Stimulated activated naive CD8-positive, alpha-beta T cell treated with anti-CD3 and anti-CD28 coated beads, Interleukin-15, Interleukin-2, amounts not matched to agents 100 ng/mL and 50 ng/mL, for 24 hours (primary cell): ENCODE data around the gene GAPDHS.
A peak's percentile ranks its signal among the peaks of the same experiment; 100 is the strongest.

Source experiments
- H3K27ac Mint-ChIP-seq: one replicate; pipeline ENCODE4 v1.8.0; 2021; ENCODE audit warnings: mild to moderate bottlenecking, mixed read lengths
- H3K27me3 Mint-ChIP-seq: one replicate; pipeline ENCODE4 v1.8.0; 2021; ENCODE audit warnings: mixed read lengths
- H3K36me3 Mint-ChIP-seq: one replicate; pipeline ENCODE4 v1.8.0; 2021; ENCODE audit warnings: low read depth, mixed read lengths
- H3K4me1 Mint-ChIP-seq: one replicate; pipeline ENCODE4 v1.8.0; 2021; ENCODE audit warnings: low read depth, mixed read lengths
- H3K4me3 Mint-ChIP-seq: one replicate; pipeline ENCODE4 v1.8.0; 2021; ENCODE audit warnings: mild to moderate bottlenecking, mixed read lengths
- H3K9me3 Mint-ChIP-seq: one replicate; pipeline ENCODE4 v1.8.0; 2021; ENCODE audit warnings: mixed read lengths

Gene GAPDHS

GRCh38 chr19:35502751-35503150 is 30.5 kb upstream of the GAPDHS start:
- no peaks in the 10 kb centered on the region for H3K36me3 Mint-ChIP-seq
- H3K4me1 Mint-ChIP-seq = no peaks in the 10 kb centered on the region
- H3K27ac Mint-ChIP-seq = no peak overlapping the region
- H3K9me3 Mint-ChIP-seq = no peaks in the 10 kb centered on the region
- H3K4me3 Mint-ChIP-seq = no peak overlapping the region
- peaks cover 13% of the 10 kb centered on the region for H3K27me3 Mint-ChIP-seq

- no peak overlapping the region for H3K27ac Mint-ChIP-seq
- H3K27me3 Mint-ChIP-seq = peaks cover 36% of the 10 kb centered on the region
- peaks cover 13% of the 10 kb centered on the region for H3K4me1 Mint-ChIP-seq
- H3K4me3 Mint-ChIP-seq = no peak overlapping the region
- no peaks in the 10 kb centered on the region for H3K36me3 Mint-ChIP-seq
- H3K9me3 Mint-ChIP-seq = no peaks in the 10 kb centered on the region
Measured at GRCh38 chr19:35506011-35506410, 27.2 kb upstream of the GAPDHS start.

- Mint-ChIP-seq H3K4me3 (no peak overlapping the region), H3K27me3 (peaks cover 33% of the 10 kb centered on the region), H3K27ac (no peak overlapping the region), H3K4me1 (peaks cover 13% of the 10 kb centered on the region), H3K36me3 (no peaks in the 10 kb centered on the region), H3K9me3 (no peaks in the 10 kb centered on the region)
Measured at GRCh38 chr19:35507561-35507960, 25.7 kb upstream of the GAPDHS start.

- no peaks in the 10 kb centered on the region for H3K9me3 Mint-ChIP-seq
- H3K4me1 Mint-ChIP-seq = peaks cover 13% of the 10 kb centered on the region
- no peak overlapping the region for H3K4me3 Mint-ChIP-seq
- no peaks in the 10 kb centered on the region for H3K36me3 Mint-ChIP-seq
- no peak overlapping the region for H3K27ac Mint-ChIP-seq
- peaks cover 38% of the 10 kb centered on the region for H3K27me3 Mint-ChIP-seq
Measured at GRCh38 chr19:35508129-35508528, 25.1 kb upstream of the GAPDHS start.

- H3K27ac Mint-ChIP-seq = no peak overlapping the region
- no peaks in the 10 kb centered on the region for H3K9me3 Mint-ChIP-seq
- no peaks in the 10 kb centered on the region for H3K36me3 Mint-ChIP-seq
- H3K4me1 Mint-ChIP-seq = peaks cover 13% of the 10 kb centered on the region
- H3K4me3 Mint-ChIP-seq = peak overlapping the region; percentile 63
- H3K27me3 Mint-ChIP-seq = peaks cover 42% of the 10 kb centered on the region
Measured at GRCh38 chr19:35509018-35509652, 24.1 kb upstream of the GAPDHS start.

GRCh38 chr19:35509861-35510625 is 23.2 kb upstream of the GAPDHS start:
- H3K9me3 Mint-ChIP-seq = no peaks in the 10 kb centered on the region
- no peaks in the 10 kb centered on the region for H3K36me3 Mint-ChIP-seq
- H3K27me3 Mint-ChIP-seq = peaks cover 45% of the 10 kb centered on the region
- peak overlapping the region; percentile 63 for H3K4me3 Mint-ChIP-seq
- H3K27ac Mint-ChIP-seq = no peak overlapping the region
- H3K4me1 Mint-ChIP-seq = peaks cover 13% of the 10 kb centered on the region

GRCh38 chr19:35510626-35510964 is 22.7 kb upstream of the GAPDHS start:
- Mint-ChIP-seq H3K27ac (no peak overlapping the region), H3K36me3 (no peaks in the 10 kb centered on the region), H3K27me3 (peaks cover 40% of the 10 kb centered on the region), H3K9me3 (no peaks in the 10 kb centered on the region), H3K4me3 (peak overlapping the region; percentile 63), H3K4me1 (peaks cover 13% of the 10 kb centered on the region)

- H3K9me3 Mint-ChIP-seq = no peaks in the 10 kb centered on the region
- H3K27ac Mint-ChIP-seq = no peak overlapping the region
- H3K36me3 Mint-ChIP-seq = no peaks in the 10 kb centered on the region
- H3K27me3 Mint-ChIP-seq = peaks cover 38% of the 10 kb centered on the region
- H3K4me1 Mint-ChIP-seq = peaks cover 13% of the 10 kb centered on the region
- no peak overlapping the region for H3K4me3 Mint-ChIP-seq
Measured at GRCh38 chr19:35511337-35511736, 21.9 kb upstream of the GAPDHS start.

- Mint-ChIP-seq H3K4me3 (no peak overlapping the region), H3K4me1 (peaks cover 13% of the 10 kb centered on the region), H3K9me3 (no peaks in the 10 kb centered on the region), H3K27ac (no peak overlapping the region), H3K36me3 (no peaks in the 10 kb centered on the region), H3K27me3 (peaks cover 46% of the 10 kb centered on the region)
Measured at GRCh38 chr19:35512831-35513627, 20.2 kb upstream of the GAPDHS start.

- Mint-ChIP-seq H3K27me3 (peaks cover 39% of the 10 kb centered on the region), H3K4me3 (no peak within 1 kb of the TSS), H3K9me3 (no peaks in the 10 kb centered on the region), H3K27ac (no peak within 1 kb of the TSS), H3K4me1 (peaks cover 13% of the 10 kb centered on the region), H3K36me3 (no peaks in the 10 kb centered on the region)
Measured at GRCh38 chr19:35513628-35514281, 19.5 kb upstream of the GAPDHS start, which contains the start of gene DMKN. Gene DMKN (minus strand): TSS chr19:35513649. CDS start chr19:35513475, 174 bp downstream.

- Mint-ChIP-seq H3K27me3 (peaks cover 36% of the 10 kb centered on the region), H3K4me1 (peaks cover 11% of the 10 kb centered on the region), H3K36me3 (no peaks in the 10 kb centered on the region), H3K4me3 (no peak overlapping the region), H3K9me3 (no peaks in the 10 kb centered on the region), H3K27ac (no peak overlapping the region)
Measured at GRCh38 chr19:35514282-35514809, 18.9 kb upstream of the GAPDHS start.

GRCh38 chr19:35516310-35516709 is 16.9 kb upstream of the GAPDHS start:
- H3K4me3 Mint-ChIP-seq = no peak overlapping the region
- no peaks in the 10 kb centered on the region for H3K4me1 Mint-ChIP-seq
- H3K9me3 Mint-ChIP-seq = no peaks in the 10 kb centered on the region
- H3K27me3 Mint-ChIP-seq = peaks cover 22% of the 10 kb centered on the region
- H3K36me3 Mint-ChIP-seq = no peaks in the 10 kb centered on the region
- no peak overlapping the region for H3K27ac Mint-ChIP-seq

- Mint-ChIP-seq H3K27me3 (peaks cover 22% of the 10 kb centered on the region), H3K4me3 (no peak overlapping the region), H3K27ac (no peak overlapping the region), H3K9me3 (no peaks in the 10 kb centered on the region), H3K4me1 (no peaks in the 10 kb centered on the region), H3K36me3 (no peaks in the 10 kb centered on the region)
Measured at GRCh38 chr19:35517342-35517741, 15.9 kb upstream of the GAPDHS start.

GRCh38 chr19:35518313-35518712 is 14.9 kb upstream of the GAPDHS start:
- Mint-ChIP-seq H3K36me3 (no peaks in the 10 kb centered on the region), H3K4me3 (no peak overlapping the region), H3K27me3 (peaks cover 17% of the 10 kb centered on the region), H3K9me3 (no peaks in the 10 kb centered on the region), H3K4me1 (no peaks in the 10 kb centered on the region), H3K27ac (no peak overlapping the region)
